H9 (cell line): Measurements from ENCODE around the gene TUSC7. TPM values are rescaled to one million over a fixed set of nuclear protein-coding genes. Genes with fewer than 3 reads are reported as not detected.
A peak's percentile ranks its signal among the peaks of the same experiment; 100 is the strongest.

Experiments
- DNase-seq: peaks from one replicate; pipeline ENCODE4 v3.0.0-alpha.2; 2017
- H2AFZ ChIP-seq: one replicate; pipeline ENCODE4 v1.6.1; 2013; ENCODE audit warnings: mild to moderate bottlenecking, low read length, control low read depth, moderate library complexity
- H2AK5ac ChIP-seq: 2 replicates; pipeline ENCODE4 v1.6.1; 2013; ENCODE audit warnings: low read length, control low read depth, mixed read lengths; ENCODE audit not compliant: insufficient read length
- H2BK120ac ChIP-seq: one replicate; pipeline ENCODE4 v1.6.1; 2013; ENCODE audit warnings: low read depth, mild to moderate bottlenecking, low read length, control low read depth, inconsistent platforms; ENCODE audit not compliant: poor library complexity, severe bottlenecking
- H2BK12ac ChIP-seq: 2 replicates; pipeline ENCODE4 v1.6.1; 2013; ENCODE audit warnings: low read length, control low read depth, mixed read lengths, low read depth; ENCODE audit not compliant: insufficient read length
- H2BK15ac ChIP-seq: 2 replicates; pipeline ENCODE4 v1.6.1; 2013; ENCODE audit warnings: low read depth, low read length, control low read depth
- H2BK20ac ChIP-seq: one replicate; pipeline ENCODE4 v1.6.1; 2013; ENCODE audit warnings: low read depth, mild to moderate bottlenecking, low read length, control low read depth, inconsistent platforms; ENCODE audit not compliant: poor library complexity, severe bottlenecking
- H2BK5ac ChIP-seq: 2 replicates; pipeline ENCODE4 v1.6.1; 2013; ENCODE audit warnings: low read length, control low read depth, mixed read lengths; ENCODE audit not compliant: insufficient read length
- H3K14ac ChIP-seq: 2 replicates; pipeline ENCODE4 v1.6.1; 2013; ENCODE audit warnings: low read length, control low read depth; ENCODE audit not compliant: insufficient read depth
- H3K18ac ChIP-seq: 2 replicates; pipeline ENCODE4 v1.6.1; 2013; ENCODE audit warnings: low read depth, mild to moderate bottlenecking, mixed read lengths, low read length, control low read depth; ENCODE audit not compliant: insufficient read length
- H3K23ac ChIP-seq: 2 replicates; pipeline ENCODE4 v1.6.1; 2013; ENCODE audit warnings: low read length, control low read depth, mixed read lengths, low read depth; ENCODE audit not compliant: insufficient read length
- H3K23me2 ChIP-seq: 2 replicates; pipeline ENCODE4 v1.6.1; 2013; ENCODE audit warnings: low read depth, mild to moderate bottlenecking, mixed read lengths, low read length, control low read depth; ENCODE audit not compliant: insufficient read length, poor library complexity, severe bottlenecking
- H3K27ac ChIP-seq: 2 replicates; pipeline ENCODE4 v1.5.1; 2013; ENCODE audit warnings: low read length, control low read depth, mixed read lengths, low read depth; ENCODE audit not compliant: insufficient read length
- H3K27me3 ChIP-seq: 2 replicates; pipeline ENCODE4 v1.6.1; 2013; ENCODE audit warnings: low read length, control low read depth, inconsistent platforms; ENCODE audit not compliant: insufficient read depth
- H3K4ac ChIP-seq: 2 replicates; pipeline ENCODE4 v1.6.1; 2013; ENCODE audit warnings: low read depth, mild to moderate bottlenecking, control low read depth, inconsistent platforms, low read length, moderate library complexity
- H3K4me1 ChIP-seq: 2 replicates; pipeline ENCODE4 v1.6.1; 2013; ENCODE audit warnings: low read length, control low read depth, inconsistent platforms; ENCODE audit not compliant: insufficient read depth
- H3K4me2 ChIP-seq: 2 replicates; pipeline ENCODE4 v1.6.1; 2013; ENCODE audit warnings: low read length, control low read depth, mixed read lengths; ENCODE audit not compliant: insufficient read length, insufficient read depth
- H3K56ac ChIP-seq: 2 replicates; pipeline ENCODE4 v1.6.1; 2013; ENCODE audit warnings: low read depth, mild to moderate bottlenecking, mixed read lengths, low read length, control low read depth; ENCODE audit not compliant: insufficient read length
- H3K79me1 ChIP-seq: 2 replicates; pipeline ENCODE4 v1.6.1; 2013; ENCODE audit warnings: low read depth, mild to moderate bottlenecking, moderate library complexity, low read length, control low read depth, inconsistent platforms; ENCODE audit not compliant: insufficient read depth, poor library complexity, severe bottlenecking
- H3K79me2 ChIP-seq: 2 replicates; pipeline ENCODE4 v1.6.1; 2013; ENCODE audit warnings: low read length, control low read depth, inconsistent platforms; ENCODE audit not compliant: insufficient read depth
- H3K9ac ChIP-seq: 2 replicates; pipeline ENCODE4 v1.6.1; 2013; ENCODE audit warnings: low read length, control low read depth, mixed read lengths; ENCODE audit not compliant: insufficient read length; ENCODE audit errors: extremely low read depth
- H3K9me3 ChIP-seq: one replicate; pipeline ENCODE4 v1.6.1; 2013; ENCODE audit warnings: low read depth, low read length, inconsistent platforms; ENCODE audit not compliant: control insufficient read depth
- H3T11ph ChIP-seq: one replicate; pipeline ENCODE4 v1.6.1; 2013; ENCODE audit warnings: mild to moderate bottlenecking, low read length, control low read depth, inconsistent platforms
- H4K20me1 ChIP-seq: one replicate; pipeline ENCODE4 v1.6.1; 2013; ENCODE audit not compliant: control insufficient read depth, insufficient read length, insufficient read depth
- H4K5ac ChIP-seq: 2 replicates; pipeline ENCODE4 v1.6.1; 2013; ENCODE audit warnings: low read depth, mild to moderate bottlenecking, mixed read lengths, low read length, control low read depth; ENCODE audit not compliant: insufficient read length
- H4K8ac ChIP-seq: replicated peaks from 2 replicates; pipeline ENCODE4 v1.6.1; 2013; ENCODE audit warnings: low read length, control low read depth, mixed read lengths, low read depth; ENCODE audit not compliant: insufficient read length
- H4K91ac ChIP-seq: 2 replicates; pipeline ENCODE4 v1.6.1; 2013; ENCODE audit warnings: low read depth, mild to moderate bottlenecking, moderate library complexity, mixed read lengths, low read length, control low read depth; ENCODE audit not compliant: insufficient read length
- H3K27ac Mint-ChIP-seq, 3 experiments: 2 replicates in 2 of 3; 3 replicates in 1 of 3; pipeline ENCODE4 v1.8.0; 2020 to 2021; ENCODE audit warnings: mixed read lengths in 3 of 3, mild to moderate bottlenecking in 1 of 3, moderate library complexity in 1 of 3
- H3K27me3 Mint-ChIP-seq: 2 replicates; pipeline ENCODE4 v1.8.0; 2021; ENCODE audit warnings: low read depth, mild to moderate bottlenecking, moderate library complexity, mixed read lengths
- H3K36me3 Mint-ChIP-seq, 3 experiments: 2 replicates in 2 of 3; 3 replicates in 1 of 3; pipeline ENCODE4 v1.8.0; 2020 to 2021; ENCODE audit warnings: low read depth in 3 of 3, mixed read lengths in 3 of 3; ENCODE audit not compliant: insufficient read depth in 1 of 3
- H3K4me1 Mint-ChIP-seq, 2 experiments: 2 replicates each; pipeline ENCODE4 v1.8.0; 2020; ENCODE audit warnings: mixed read lengths in 2 of 2
- H3K4me3 Mint-ChIP-seq, 2 experiments: 2 replicates in 1 of 2; 3 replicates in 1 of 2; pipeline ENCODE4 v1.8.0; 2020 to 2021; ENCODE audit warnings: mild to moderate bottlenecking in 2 of 2, mixed read lengths in 2 of 2, moderate library complexity in 1 of 2
- H3K9me3 Mint-ChIP-seq, 2 experiments: 2 replicates in 1 of 2; 3 replicates in 1 of 2; pipeline ENCODE4 v1.8.0; 2020; ENCODE audit warnings: mild to moderate bottlenecking in 2 of 2, mixed read lengths in 2 of 2, moderate library complexity in 1 of 2
- CTCF ChIP-seq: fragments of 200-600 bp; sonication (generic); conservative IDR thresholded peaks from 3 replicates; pipeline ENCODE4 v1.8.0; 2021; ENCODE audit warnings: antibody characterized with exemption, mild to moderate bottlenecking
- WGBS: extraction: QIAGEN DNeasy Blood & Tissue Kit; methylation state at CpG from one replicate; pipeline ENCODE4 v1.1.7; 2013; ENCODE audit warnings: missing lambda C conversion rate, low lambda C conversion rate, mixed read lengths; ENCODE audit not compliant: insufficient read length; ENCODE audit errors: extremely low coverage; 5-methylcytosine and 5-hydroxymethylcytosine counted together
- total RNA-seq: library from RNA; stranded (reverse); gene quantifications from 2 replicates; pipeline ENCODE4 v1.2.1, GENCODE V29; 2021

Gene TUSC7
- total RNA-seq, 1 experiment from 2014 or later, result not detected

DNA sequence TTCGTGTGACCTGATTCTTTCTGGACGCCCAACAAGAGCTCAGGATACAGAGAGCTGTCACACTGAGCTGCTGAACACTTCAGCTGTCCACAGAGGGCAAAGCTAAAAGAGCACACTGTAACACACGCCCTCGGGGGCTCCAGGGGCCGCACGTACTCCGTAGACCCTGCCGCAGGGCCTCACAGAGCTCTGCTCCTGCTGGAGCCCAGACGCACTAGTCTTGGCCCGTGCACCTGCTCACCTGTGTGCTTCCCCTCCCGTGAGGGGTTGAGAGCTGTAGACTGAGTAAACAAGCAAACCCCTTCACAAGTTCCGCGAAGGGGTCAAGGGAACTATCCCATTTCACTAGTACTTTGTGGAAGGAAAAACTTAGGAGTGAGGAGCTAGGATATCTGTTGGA, 30.7 kb upstream of the TUSC7 start:
- Mint-ChIP-seq H3K4me3 (no peak overlapping the region), H3K9me3 (no peaks in the 10 kb centered on the region), H3K27ac (no peak overlapping the region), H3K36me3 (no peaks in the 10 kb centered on the region; a peak in 1 of 7 replicates), H3K27me3 (no peaks in the 10 kb centered on the region; the same call in 1 of the 2 replicates), H3K4me1 (peaks cover 4 to 7% of the 10 kb centered on the region in 2 experiments)
- peak; percentile 27 for DNase-seq
- H3K27ac ChIP-seq, result no peak overlapping the region
- H3K9me3 ChIP-seq, result no peaks in the 10 kb centered on the region
- H2BK5ac ChIP-seq, result no peak overlapping the region
- no peak overlapping the region for H2AFZ ChIP-seq
- H2BK15ac ChIP-seq, result no peak overlapping the region
- H3K14ac ChIP-seq, result no peak overlapping the region
- no peak overlapping the region for H3K23ac ChIP-seq
- no peak overlapping the region for H2BK20ac ChIP-seq
- no peak overlapping the region for H4K91ac ChIP-seq
- no peak overlapping the region for H3K56ac ChIP-seq
- no peak overlapping the region for H3K4ac ChIP-seq
- no peak overlapping the region for H3K18ac ChIP-seq
- no peak overlapping the region for H3K4me2 ChIP-seq
- no peaks in the 10 kb centered on the region for H3K79me1 ChIP-seq
- H3K4me1 ChIP-seq, result no peaks in the 10 kb centered on the region
- no CpG with 5 or more reads among the region's 13 CpGs for WGBS
- H4K5ac ChIP-seq, result no peak overlapping the region
- no peak overlapping the region for H2BK120ac ChIP-seq
- no peaks in the 10 kb centered on the region for H3K23me2 ChIP-seq
- no peak overlapping the region for H2AK5ac ChIP-seq
- H3K27me3 ChIP-seq, result no peaks in the 10 kb centered on the region
- no peaks in the 10 kb centered on the region for H3K79me2 ChIP-seq
- H4K8ac ChIP-seq, result no peak overlapping the region
- H4K20me1 ChIP-seq, result no peaks in the 10 kb centered on the region
- no peak for TF ChIP-seq CTCF
- no peak overlapping the region for H3T11ph ChIP-seq
- H2BK12ac ChIP-seq, result no peak overlapping the region
- no peak overlapping the region for H3K9ac ChIP-seq
